K562 (cell line): ENCODE data around the gene CNPPD1. TPM values are rescaled to one million over a fixed set of nuclear protein-coding genes. Genes with fewer than 3 reads are reported as not detected.
A peak's percentile ranks its signal among the peaks of the same experiment; 100 is the strongest.

Experiments used
- HOXB6 ChIP-seq: fragments of 250-450 bp; sonication (Bioruptor Pico); IDR thresholded peaks from 2 replicates; pipeline ENCODE4 v1.5.1; 2022; ENCODE audit warnings: mild to moderate bottlenecking, borderline replicate concordance
- L3MBTL2 ChIP-seq: fragments of 450-650 bp; IDR thresholded peaks from 2 replicates; pipeline ENCODE4 v1.6.1; 2016; ENCODE audit warnings: mild to moderate bottlenecking, moderate library complexity
- MEF2A ChIP-seq: IDR thresholded peaks from 2 replicates; pipeline ENCODE4 v1.6.1; 2011; ENCODE audit warnings: low read depth, mild to moderate bottlenecking, low read length, moderate library complexity; ENCODE audit not compliant: control insufficient read depth
- MGA ChIP-seq: fragments of 450-650 bp; IDR thresholded peaks from 2 replicates; pipeline ENCODE4 v1.6.1; 2016; ENCODE audit warnings: mild to moderate bottlenecking, moderate library complexity
- POLR2B ChIP-seq: fragments of 450-650 bp; IDR thresholded peaks from 2 replicates; pipeline ENCODE4 v1.6.1; 2018; ENCODE audit warnings: low read depth; ENCODE audit not compliant: partially characterized antibody
- PTRF ChIP-seq: fragments of 450-650 bp; IDR thresholded peaks from 2 replicates; pipeline ENCODE4 v1.6.1; 2016; ENCODE audit warnings: mild to moderate bottlenecking, missing genetic modification characterization, missing compliant biosample characterization
- SMARCC2 ChIP-seq: fragments of 450-650 bp; IDR thresholded peaks from 2 replicates; pipeline ENCODE4 v1.6.1; 2017; ENCODE audit warnings: antibody characterized with exemption, moderate library complexity, mild to moderate bottlenecking, low read depth
- THAP12 ChIP-seq: fragments of 250-450 bp; sonication (Bioruptor Pico); IDR thresholded peaks from 2 replicates; pipeline ENCODE4 v1.9.0; 2021; ENCODE audit warnings: mild to moderate bottlenecking, inconsistent platforms
- YY1 ChIP-seq, 3 experiments: IDR thresholded peaks; 2 replicates each; pipeline ENCODE4 v1.6.1; 2011; ENCODE audit warnings: low read length in 2 of 3, mild to moderate bottlenecking in 2 of 3, moderate library complexity in 2 of 3, borderline replicate concordance in 1 of 3, control low read depth in 1 of 3, low read depth in 1 of 3; ENCODE audit not compliant: insufficient read depth in 3 of 3, insufficient replicate concordance in 2 of 3, control insufficient read depth in 1 of 3, insufficient read length in 1 of 3; ENCODE audit errors: extremely low read depth in 1 of 3
- ZNF395 ChIP-seq: fragments of 200-800 bp; sonication (Bioruptor generic); IDR thresholded peaks from 2 replicates; pipeline ENCODE4 v1.6.1; 2017; ENCODE audit warnings: missing genetic modification characterization, missing compliant biosample characterization
- polyA plus RNA-seq, 8 experiments: library from polyadenylated mRNA; depleted of rRNA in 4 of 8; stranded (reverse) in 5 of 8; unstranded in 3 of 8; fragments of >200 nt; fragmentation: Nextera tagmentation in 2 of 8; fragmentation: Illumina TruSeq in 1 of 8; extraction: Ambion mirVana in 2 of 8; extraction: Trizol in 1 of 8; gene quantifications; 2 replicates each; pipeline versions ENCODE4 v1.2.1 to v1.2.3, GENCODE V29; 2011 to 2014; ENCODE audit warnings: inconsistent platforms in 1 of 8, missing spikeins in 1 of 8
- total RNA-seq, 7 experiments: library from RNA; depleted of rRNA in 6 of 7; stranded (reverse); fragments of >200 nt in 6 of 7; fragmentation: Illumina TruSeq in 2 of 7; extraction: Trizol in 2 of 7; gene quantifications; 2 replicates each; pipeline versions ENCODE4 v1.2.1 to v1.2.3, GENCODE V29; 2011 to 2021; ENCODE audit warnings: low replicate concordance in 1 of 7

CNPPD1 gene
- total and polyA plus RNA-seq, 9 of the 15 experiments (the other 6 are each of a cell fraction or from before 2014, with no cell fraction given), result 9.9 to 53.5 (median 27.0) TPM

- peak; percentile 72; the same call in 1 of the 2 replicates for TF ChIP-seq THAP12
- TF ChIP-seq PTRF (tag), result no peak
- 0 out of 2 replicates have a peak, but pooled peaks have one; percentile 44 for TF ChIP-seq L3MBTL2
- no peak for TF ChIP-seq SMARCC2
- no peak for TF ChIP-seq MEF2A
- TF ChIP-seq POLR2B, result peak; percentile 86
- TF ChIP-seq ZNF395 (CRISPR knock-in tag), result peak; percentile 54; the same call in 1 of the 2 replicates
- TF ChIP-seq YY1 (IDR thresholded peaks at IDR 0.05; ENCODE audit: borderline replicate concordance in 1 of 3, control insufficient read depth in 1 of 3, extremely low read depth in 1 of 3, insufficient read depth in 3 of 3, insufficient read length in 1 of 3, insufficient replicate concordance in 2 of 3, low read depth in 1 of 3, low read length in 2 of 3), result peak in 2 of 3 experiments; percentile 19 to 31
- TF ChIP-seq HOXB6 (CRISPR knock-in tag), result no peak
- TF ChIP-seq MGA, result peak; percentile 23
Observed at GRCh38 chr2:219177552-219178376, 1.0 kb upstream of the CNPPD1 start, which contains the start of gene RETREG2 (continued).
